ENCODE data around the gene MRPS2. TPM values are rescaled to one million over a fixed set of nuclear protein-coding genes. Genes with fewer than 3 reads are reported as not detected.

The MRPS2 gene
- 20.1 and 23.6 TPM in 2 replicates for polyA plus RNA-seq
- polyA minus RNA-seq: 14.7 and 25.1 TPM in 2 replicates

- Histone ChIP-seq H3K9ac (ENCODE audit: low read length) (peak within 1 kb of the TSS; percentile 91), H3K27ac (ENCODE audit: low read length) (peak within 1 kb of the TSS; percentile 71), H3K4me3 (ENCODE audit: low read length) (peak within 1 kb of the TSS; percentile 99)
Measured at GRCh38 chr9:135500525-135501260, at the start of gene MRPS2. MRPS2 (plus strand) TSS chr9:135500682; CDS start chr9:135500711, 29 bp downstream.

More at GRCh38 chr9:135500525-135501260, at the start of gene MRPS2:
- no peaks in the 10 kb centered on the region for H4K20me1 ChIP-seq (ENCODE audit: insufficient read depth)
- H3K27me3 ChIP-seq (ENCODE audit: insufficient read depth, low read depth, low read length): no peaks in the 10 kb centered on the region
- peak within 1 kb of the TSS; percentile 85 for H2AFZ ChIP-seq (ENCODE audit: low read depth, low read length)
- no peaks in the 10 kb centered on the region for H3K9me3 ChIP-seq (ENCODE audit: low read length)
- peak within 1 kb of the TSS; percentile 89 for H3K4me2 ChIP-seq (ENCODE audit: low read length)
- H3K36me3 ChIP-seq (ENCODE audit: insufficient read depth, low read length): no peaks in the 10 kb centered on the region
- H3K79me2 ChIP-seq (replicated peaks; ENCODE audit: insufficient read depth, low read length): peaks cover 12% of the 10 kb centered on the region
- H3F3A ChIP-seq (ENCODE audit: insufficient read depth, low read length, poor library complexity, severe bottlenecking): no peaks in the 10 kb centered on the region
- no peak for TF ChIP-seq EZH2 (IDR thresholded peaks at IDR 0.05; ENCODE audit: borderline replicate concordance, insufficient read depth, low read length, poor library complexity, severe bottlenecking)
- TF ChIP-seq SMC3 (conservative IDR thresholded peaks at IDR 0.05; ENCODE audit: poor library complexity): no peak
- peak; percentile 45 for TF ChIP-seq RAD21 (conservative IDR thresholded peaks at IDR 0.05)
- TF ChIP-seq POLR2AphosphoS5 (IDR thresholded peaks at IDR 0.05): peak; percentile 70
- TF ChIP-seq EP300 (conservative IDR thresholded peaks at IDR 0.05; ENCODE audit: poor library complexity, severe bottlenecking): no peak
- TF ChIP-seq CTCF (IDR thresholded peaks at IDR 0.05; ENCODE audit: poor library complexity, severe bottlenecking): peak; percentile 95
- TF ChIP-seq TAF1 (IDR thresholded peaks at IDR 0.05; ENCODE audit: low read depth): peak; percentile 66
- peak; percentile 63 for TF ChIP-seq MXI1 (conservative IDR thresholded peaks at IDR 0.05; ENCODE audit: poor library complexity, severe bottlenecking)
- TF ChIP-seq REST (IDR thresholded peaks at IDR 0.05; ENCODE audit: borderline replicate concordance): no peak
- no peaks in the 10 kb centered on the region for H3K9me2 ChIP-seq (ENCODE audit: insufficient read depth, low read length)

Data from neural cell (in vitro differentiated cells).